ENCODE results near the gene EPHA2.

GRCh38 chr1:16087733-16088132 is 68.1 kb downstream of the EPHA2 start:
- TF ChIP-seq CTCF (IDR thresholded peaks at IDR 0.05; ENCODE audit: borderline replicate concordance, extremely low read depth, low read length, poor library complexity, severe bottlenecking) (no peak), EZH2 (IDR thresholded peaks at IDR 0.05; ENCODE audit: borderline replicate concordance, low read depth, low read length, severe bottlenecking) (no peak)

Measured in DND-41 (cell line).